ENCODE measurements around the gene SLC12A8.

GRCh38 chr3:125192190-125193035 lies 20.1 kb downstream of the SLC12A8 start:
- peak; percentile 32 for TF ChIP-seq CTCF (IDR thresholded peaks at IDR 0.05)
- TF ChIP-seq EZH2 (IDR thresholded peaks at IDR 0.05), result no peak
- TF ChIP-seq EZH2phosphoT487 (IDR thresholded peaks at IDR 0.05), result no peak
